ENCODE measurements around the gene DIP2B.

GRCh38 chr12:50647479-50647878, 142.7 kb downstream of the DIP2B start:
- TF ChIP-seq POLR2AphosphoS5 (IDR thresholded peaks at IDR 0.05; ENCODE audit: borderline replicate concordance, low read depth, low read length) (no peak), EZH2 (IDR thresholded peaks at IDR 0.05) (no peak)
